Measurements from ENCODE around the gene OR2A12. TPM values are rescaled to one million over a fixed set of nuclear protein-coding genes. Genes with fewer than 3 reads are reported as not detected.

OR2A12 gene
- total and polyA plus RNA-seq, 2 experiments from 2014 or later: 0.42 to 1.0 TPM

- no peak overlapping the region for H3K4me3 ChIP-seq
- no peak overlapping the region for H3K4me2 ChIP-seq
- no peaks in the 10 kb centered on the region for H3K79me2 ChIP-seq
- no peak overlapping the region for H3K27ac ChIP-seq
- no peaks in the 10 kb centered on the region for H3K36me3 ChIP-seq (replicated peaks; ENCODE audit: insufficient read depth, low read depth)
- H3K9me2 ChIP-seq (replicated peaks; ENCODE audit: insufficient read depth): no peaks in the 10 kb centered on the region
- 81% methylated on average over 1 of the region's 1 CpG for WGBS (ENCODE audit: low lambda C conversion rate, missing lambda C conversion rate)
- H2AFZ ChIP-seq: no peak overlapping the region
- no peak for DNase-seq (ENCODE audit: low spot score)
- TF ChIP-seq EZH2phosphoT487 (IDR thresholded peaks at IDR 0.05; ENCODE audit: low read depth, severe bottlenecking, unreplicated experiment): no peak
- TF ChIP-seq EZH2 (IDR thresholded peaks at IDR 0.05; ENCODE audit: borderline replicate concordance): no peak
- TF ChIP-seq, protein P1, sequence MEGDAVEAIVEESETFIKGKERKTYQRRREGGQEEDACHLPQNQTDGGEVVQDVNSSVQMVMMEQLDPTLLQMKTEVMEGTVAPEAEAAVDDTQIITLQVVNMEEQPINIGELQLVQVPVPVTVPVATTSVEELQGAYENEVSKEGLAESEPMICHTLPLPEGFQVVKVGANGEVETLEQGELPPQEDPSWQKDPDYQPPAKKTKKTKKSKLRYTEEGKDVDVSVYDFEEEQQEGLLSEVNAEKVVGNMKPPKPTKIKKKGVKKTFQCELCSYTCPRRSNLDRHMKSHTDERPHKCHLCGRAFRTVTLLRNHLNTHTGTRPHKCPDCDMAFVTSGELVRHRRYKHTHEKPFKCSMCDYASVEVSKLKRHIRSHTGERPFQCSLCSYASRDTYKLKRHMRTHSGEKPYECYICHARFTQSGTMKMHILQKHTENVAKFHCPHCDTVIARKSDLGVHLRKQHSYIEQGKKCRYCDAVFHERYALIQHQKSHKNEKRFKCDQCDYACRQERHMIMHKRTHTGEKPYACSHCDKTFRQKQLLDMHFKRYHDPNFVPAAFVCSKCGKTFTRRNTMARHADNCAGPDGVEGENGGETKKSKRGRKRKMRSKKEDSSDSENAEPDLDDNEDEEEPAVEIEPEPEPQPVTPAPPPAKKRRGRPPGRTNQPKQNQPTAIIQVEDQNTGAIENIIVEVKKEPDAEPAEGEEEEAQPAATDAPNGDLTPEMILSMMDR (IDR thresholded peaks at IDR 0.05; ENCODE audit: poor library complexity): no peak
- H4K20me1 ChIP-seq (ENCODE audit: insufficient read depth, poor library complexity, severe bottlenecking): no peaks in the 10 kb centered on the region
- no peaks in the 10 kb centered on the region for H3K27me3 ChIP-seq
- H3K9me3 ChIP-seq (ENCODE audit: low read depth): no peaks in the 10 kb centered on the region
- H3K4me1 ChIP-seq (ENCODE audit: insufficient read depth): no peaks in the 10 kb centered on the region
Observed at GRCh38 chr7:144113651-144114050, 27.6 kb downstream of the OR2A12 start.

GRCh38 chr7:144118341-144118740, 32.3 kb downstream of the OR2A12 start:
- Histone ChIP-seq H3K4me2 (no peak overlapping the region), H3K4me1 (ENCODE audit: insufficient read depth) (no peaks in the 10 kb centered on the region), H4K20me1 (ENCODE audit: insufficient read depth, poor library complexity, severe bottlenecking) (no peaks in the 10 kb centered on the region), H3K27me3 (no peaks in the 10 kb centered on the region), H2AFZ (no peak overlapping the region), H3K9me3 (ENCODE audit: low read depth) (no peaks in the 10 kb centered on the region), H3K79me2 (no peaks in the 10 kb centered on the region), H3K9me2 (replicated peaks; ENCODE audit: insufficient read depth) (no peaks in the 10 kb centered on the region), H3K4me3 (no peak overlapping the region), H3K27ac (no peak overlapping the region), H3K36me3 (replicated peaks; ENCODE audit: insufficient read depth, low read depth) (no peaks in the 10 kb centered on the region)
- no peak for DNase-seq (ENCODE audit: low spot score)
- TF ChIP-seq EZH2phosphoT487 (IDR thresholded peaks at IDR 0.05; ENCODE audit: low read depth, severe bottlenecking, unreplicated experiment): no peak
- TF ChIP-seq, protein P1 (IDR thresholded peaks at IDR 0.05; ENCODE audit: poor library complexity): no peak
- TF ChIP-seq EZH2 (IDR thresholded peaks at IDR 0.05; ENCODE audit: borderline replicate concordance): no peak
- WGBS (ENCODE audit: low lambda C conversion rate, missing lambda C conversion rate): 89% methylated on average over 8 of the region's 8 CpGs

- H3K27ac ChIP-seq: no peak within 1 kb of the TSS
- no peak for TF ChIP-seq EZH2phosphoT487 (IDR thresholded peaks at IDR 0.05; ENCODE audit: low read depth, severe bottlenecking, unreplicated experiment)
- TF ChIP-seq, protein P1 (IDR thresholded peaks at IDR 0.05; ENCODE audit: poor library complexity): no peak
- TF ChIP-seq EZH2 (IDR thresholded peaks at IDR 0.05; ENCODE audit: borderline replicate concordance): no peak
Observed at GRCh38 chr7:144122876-144123275, 36.8 kb downstream of the OR2A12 start, which contains the start of gene OR2A14. Gene OR2A14 (plus strand): TSS chr7:144123176. CDS start chr7:144129113, 5,937 bp downstream.

More at GRCh38 chr7:144122876-144123275, 36.8 kb downstream of the OR2A12 start, which contains the start of gene OR2A14:
- DNase-seq (ENCODE audit: low spot score): no peak
- H3K4me2 ChIP-seq: no peak within 1 kb of the TSS
- H3K4me3 ChIP-seq: no peak within 1 kb of the TSS
- no peaks in the 10 kb centered on the region for H3K36me3 ChIP-seq (replicated peaks; ENCODE audit: insufficient read depth, low read depth)
- no peaks in the 10 kb centered on the region for H3K27me3 ChIP-seq
- H3K4me1 ChIP-seq (ENCODE audit: insufficient read depth): no peaks in the 10 kb centered on the region
- H3K9me2 ChIP-seq (replicated peaks; ENCODE audit: insufficient read depth): no peaks in the 10 kb centered on the region
- WGBS (ENCODE audit: low lambda C conversion rate, missing lambda C conversion rate): 93% methylated on average over 1 of the region's 1 CpG
- no peaks in the 10 kb centered on the region for H4K20me1 ChIP-seq (ENCODE audit: insufficient read depth, poor library complexity, severe bottlenecking)
- no peaks in the 10 kb centered on the region for H3K79me2 ChIP-seq
- H3K9me3 ChIP-seq (ENCODE audit: low read depth): no peaks in the 10 kb centered on the region
- H2AFZ ChIP-seq: no peak within 1 kb of the TSS

All from hepatocyte (in vitro differentiated cells).